H9 (cell line): ENCODE data around the gene CDHR2. TPM values are rescaled to one million over a fixed set of nuclear protein-coding genes. Genes with fewer than 3 reads are reported as not detected.

Experiments used
- DNase-seq: peaks from one replicate; pipeline ENCODE4 v3.0.0-alpha.2; 2017
- H2AFZ ChIP-seq: one replicate; pipeline ENCODE4 v1.6.1; 2013; ENCODE audit warnings: mild to moderate bottlenecking, low read length, control low read depth, moderate library complexity
- H2AK5ac ChIP-seq: 2 replicates; pipeline ENCODE4 v1.6.1; 2013; ENCODE audit warnings: low read length, control low read depth, mixed read lengths; ENCODE audit not compliant: insufficient read length
- H2BK120ac ChIP-seq: one replicate; pipeline ENCODE4 v1.6.1; 2013; ENCODE audit warnings: low read depth, mild to moderate bottlenecking, low read length, control low read depth, inconsistent platforms; ENCODE audit not compliant: poor library complexity, severe bottlenecking
- H2BK12ac ChIP-seq: 2 replicates; pipeline ENCODE4 v1.6.1; 2013; ENCODE audit warnings: low read length, control low read depth, mixed read lengths, low read depth; ENCODE audit not compliant: insufficient read length
- H2BK15ac ChIP-seq: 2 replicates; pipeline ENCODE4 v1.6.1; 2013; ENCODE audit warnings: low read depth, low read length, control low read depth
- H2BK20ac ChIP-seq: one replicate; pipeline ENCODE4 v1.6.1; 2013; ENCODE audit warnings: low read depth, mild to moderate bottlenecking, low read length, control low read depth, inconsistent platforms; ENCODE audit not compliant: poor library complexity, severe bottlenecking
- H2BK5ac ChIP-seq: 2 replicates; pipeline ENCODE4 v1.6.1; 2013; ENCODE audit warnings: low read length, control low read depth, mixed read lengths; ENCODE audit not compliant: insufficient read length
- H3K14ac ChIP-seq: 2 replicates; pipeline ENCODE4 v1.6.1; 2013; ENCODE audit warnings: low read length, control low read depth; ENCODE audit not compliant: insufficient read depth
- H3K18ac ChIP-seq: 2 replicates; pipeline ENCODE4 v1.6.1; 2013; ENCODE audit warnings: low read depth, mild to moderate bottlenecking, mixed read lengths, low read length, control low read depth; ENCODE audit not compliant: insufficient read length
- H3K23ac ChIP-seq: 2 replicates; pipeline ENCODE4 v1.6.1; 2013; ENCODE audit warnings: low read length, control low read depth, mixed read lengths, low read depth; ENCODE audit not compliant: insufficient read length
- H3K23me2 ChIP-seq: 2 replicates; pipeline ENCODE4 v1.6.1; 2013; ENCODE audit warnings: low read depth, mild to moderate bottlenecking, mixed read lengths, low read length, control low read depth; ENCODE audit not compliant: insufficient read length, poor library complexity, severe bottlenecking
- H3K27ac ChIP-seq: 2 replicates; pipeline ENCODE4 v1.5.1; 2013; ENCODE audit warnings: low read length, control low read depth, mixed read lengths, low read depth; ENCODE audit not compliant: insufficient read length
- H3K27me3 ChIP-seq: 2 replicates; pipeline ENCODE4 v1.6.1; 2013; ENCODE audit warnings: low read length, control low read depth, inconsistent platforms; ENCODE audit not compliant: insufficient read depth
- H3K4ac ChIP-seq: 2 replicates; pipeline ENCODE4 v1.6.1; 2013; ENCODE audit warnings: low read depth, mild to moderate bottlenecking, control low read depth, inconsistent platforms, low read length, moderate library complexity
- H3K4me1 ChIP-seq: 2 replicates; pipeline ENCODE4 v1.6.1; 2013; ENCODE audit warnings: low read length, control low read depth, inconsistent platforms; ENCODE audit not compliant: insufficient read depth
- H3K4me2 ChIP-seq: 2 replicates; pipeline ENCODE4 v1.6.1; 2013; ENCODE audit warnings: low read length, control low read depth, mixed read lengths; ENCODE audit not compliant: insufficient read length, insufficient read depth
- H3K56ac ChIP-seq: 2 replicates; pipeline ENCODE4 v1.6.1; 2013; ENCODE audit warnings: low read depth, mild to moderate bottlenecking, mixed read lengths, low read length, control low read depth; ENCODE audit not compliant: insufficient read length
- H3K79me1 ChIP-seq: 2 replicates; pipeline ENCODE4 v1.6.1; 2013; ENCODE audit warnings: low read depth, mild to moderate bottlenecking, moderate library complexity, low read length, control low read depth, inconsistent platforms; ENCODE audit not compliant: insufficient read depth, poor library complexity, severe bottlenecking
- H3K79me2 ChIP-seq: 2 replicates; pipeline ENCODE4 v1.6.1; 2013; ENCODE audit warnings: low read length, control low read depth, inconsistent platforms; ENCODE audit not compliant: insufficient read depth
- H3K9ac ChIP-seq: 2 replicates; pipeline ENCODE4 v1.6.1; 2013; ENCODE audit warnings: low read length, control low read depth, mixed read lengths; ENCODE audit not compliant: insufficient read length; ENCODE audit errors: extremely low read depth
- H3K9me3 ChIP-seq: one replicate; pipeline ENCODE4 v1.6.1; 2013; ENCODE audit warnings: low read depth, low read length, inconsistent platforms; ENCODE audit not compliant: control insufficient read depth
- H3T11ph ChIP-seq: one replicate; pipeline ENCODE4 v1.6.1; 2013; ENCODE audit warnings: mild to moderate bottlenecking, low read length, control low read depth, inconsistent platforms
- H4K20me1 ChIP-seq: one replicate; pipeline ENCODE4 v1.6.1; 2013; ENCODE audit not compliant: control insufficient read depth, insufficient read length, insufficient read depth
- H4K5ac ChIP-seq: 2 replicates; pipeline ENCODE4 v1.6.1; 2013; ENCODE audit warnings: low read depth, mild to moderate bottlenecking, mixed read lengths, low read length, control low read depth; ENCODE audit not compliant: insufficient read length
- H4K8ac ChIP-seq: replicated peaks from 2 replicates; pipeline ENCODE4 v1.6.1; 2013; ENCODE audit warnings: low read length, control low read depth, mixed read lengths, low read depth; ENCODE audit not compliant: insufficient read length
- H4K91ac ChIP-seq: 2 replicates; pipeline ENCODE4 v1.6.1; 2013; ENCODE audit warnings: low read depth, mild to moderate bottlenecking, moderate library complexity, mixed read lengths, low read length, control low read depth; ENCODE audit not compliant: insufficient read length
- H3K27ac Mint-ChIP-seq, 3 experiments: 2 replicates in 2 of 3; 3 replicates in 1 of 3; pipeline ENCODE4 v1.8.0; 2020 to 2021; ENCODE audit warnings: mixed read lengths in 3 of 3, mild to moderate bottlenecking in 1 of 3, moderate library complexity in 1 of 3
- H3K27me3 Mint-ChIP-seq: 2 replicates; pipeline ENCODE4 v1.8.0; 2021; ENCODE audit warnings: low read depth, mild to moderate bottlenecking, moderate library complexity, mixed read lengths
- H3K36me3 Mint-ChIP-seq, 3 experiments: 2 replicates in 2 of 3; 3 replicates in 1 of 3; pipeline ENCODE4 v1.8.0; 2020 to 2021; ENCODE audit warnings: low read depth in 3 of 3, mixed read lengths in 3 of 3; ENCODE audit not compliant: insufficient read depth in 1 of 3
- H3K4me1 Mint-ChIP-seq, 2 experiments: 2 replicates each; pipeline ENCODE4 v1.8.0; 2020; ENCODE audit warnings: mixed read lengths in 2 of 2
- H3K4me3 Mint-ChIP-seq, 2 experiments: 2 replicates in 1 of 2; 3 replicates in 1 of 2; pipeline ENCODE4 v1.8.0; 2020 to 2021; ENCODE audit warnings: mild to moderate bottlenecking in 2 of 2, mixed read lengths in 2 of 2, moderate library complexity in 1 of 2
- H3K9me3 Mint-ChIP-seq, 2 experiments: 2 replicates in 1 of 2; 3 replicates in 1 of 2; pipeline ENCODE4 v1.8.0; 2020; ENCODE audit warnings: mild to moderate bottlenecking in 2 of 2, mixed read lengths in 2 of 2, moderate library complexity in 1 of 2
- WGBS: extraction: QIAGEN DNeasy Blood & Tissue Kit; methylation state at CpG from one replicate; pipeline ENCODE4 v1.1.7; 2013; ENCODE audit warnings: missing lambda C conversion rate, low lambda C conversion rate, mixed read lengths; ENCODE audit not compliant: insufficient read length; ENCODE audit errors: extremely low coverage; 5-methylcytosine and 5-hydroxymethylcytosine counted together
- total RNA-seq: library from RNA; stranded (reverse); gene quantifications from 2 replicates; pipeline ENCODE4 v1.2.1, GENCODE V29; 2021
- TF ChIP-seq, protein P1 (sequence below): fragments of 200-600 bp; sonication (generic); conservative IDR thresholded peaks from 3 replicates; pipeline ENCODE4 v1.8.0; 2021; ENCODE audit warnings: antibody characterized with exemption, mild to moderate bottlenecking

The CDHR2 gene
- total RNA-seq, 1 experiment from 2014 or later: 0.90 TPM

- H3K23ac ChIP-seq: no peak overlapping the region
- no peak overlapping the region for H3K4me3 Mint-ChIP-seq
- no peak overlapping the region for H2BK120ac ChIP-seq
- no peaks in the 10 kb centered on the region for H3K9me3 Mint-ChIP-seq
- H3K18ac ChIP-seq: no peak overlapping the region
- H4K91ac ChIP-seq: no peak overlapping the region
- H3K27ac ChIP-seq: no peak overlapping the region
- H2BK5ac ChIP-seq: no peak overlapping the region
- no peaks in the 10 kb centered on the region for H4K20me1 ChIP-seq
- no peak overlapping the region for H4K5ac ChIP-seq
- no peak overlapping the region for H3K9ac ChIP-seq
- no peaks in the 10 kb centered on the region for H3K27me3 ChIP-seq
- H3K4ac ChIP-seq: no peak overlapping the region
- H3K27ac Mint-ChIP-seq: peak overlapping the region in 1 of 3 experiments; percentile 1; a peak in 1 of 7 replicates
- H3T11ph ChIP-seq: no peak overlapping the region
- no peak for DNase-seq
- no peaks in the 10 kb centered on the region for H3K79me2 ChIP-seq
- no peaks in the 10 kb centered on the region for H3K36me3 Mint-ChIP-seq
- no peaks in the 10 kb centered on the region for H3K23me2 ChIP-seq
- H3K4me1 ChIP-seq: no peaks in the 10 kb centered on the region
- no peak overlapping the region for H4K8ac ChIP-seq
- H3K14ac ChIP-seq: no peak overlapping the region
- peaks cover 15 to 20% of the 10 kb centered on the region in 2 experiments for H3K4me1 Mint-ChIP-seq
- TF ChIP-seq, protein P1, sequence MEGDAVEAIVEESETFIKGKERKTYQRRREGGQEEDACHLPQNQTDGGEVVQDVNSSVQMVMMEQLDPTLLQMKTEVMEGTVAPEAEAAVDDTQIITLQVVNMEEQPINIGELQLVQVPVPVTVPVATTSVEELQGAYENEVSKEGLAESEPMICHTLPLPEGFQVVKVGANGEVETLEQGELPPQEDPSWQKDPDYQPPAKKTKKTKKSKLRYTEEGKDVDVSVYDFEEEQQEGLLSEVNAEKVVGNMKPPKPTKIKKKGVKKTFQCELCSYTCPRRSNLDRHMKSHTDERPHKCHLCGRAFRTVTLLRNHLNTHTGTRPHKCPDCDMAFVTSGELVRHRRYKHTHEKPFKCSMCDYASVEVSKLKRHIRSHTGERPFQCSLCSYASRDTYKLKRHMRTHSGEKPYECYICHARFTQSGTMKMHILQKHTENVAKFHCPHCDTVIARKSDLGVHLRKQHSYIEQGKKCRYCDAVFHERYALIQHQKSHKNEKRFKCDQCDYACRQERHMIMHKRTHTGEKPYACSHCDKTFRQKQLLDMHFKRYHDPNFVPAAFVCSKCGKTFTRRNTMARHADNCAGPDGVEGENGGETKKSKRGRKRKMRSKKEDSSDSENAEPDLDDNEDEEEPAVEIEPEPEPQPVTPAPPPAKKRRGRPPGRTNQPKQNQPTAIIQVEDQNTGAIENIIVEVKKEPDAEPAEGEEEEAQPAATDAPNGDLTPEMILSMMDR: no peak
- H2BK15ac ChIP-seq: no peak overlapping the region
- no peak overlapping the region for H2AK5ac ChIP-seq
- H3K56ac ChIP-seq: no peak overlapping the region
- H3K4me2 ChIP-seq: no peak overlapping the region
- no CpG with 5 or more reads among the region's 11 CpGs for WGBS
- no peak overlapping the region for H2AFZ ChIP-seq
- no peaks in the 10 kb centered on the region for H3K79me1 ChIP-seq
- no peaks in the 10 kb centered on the region for H3K9me3 ChIP-seq
- peaks cover 15% of the 10 kb centered on the region for H3K27me3 Mint-ChIP-seq
- H2BK20ac ChIP-seq: no peak overlapping the region
- H2BK12ac ChIP-seq: no peak overlapping the region
Observed at GRCh38 chr5:176552332-176552869, 3.3 kb downstream of the CDHR2 start.
